NT2/D1 (cell line): ENCODE data around the gene MSH5.

ENCODE experiments used
- SUZ12 ChIP-seq: IDR thresholded peaks from 2 replicates; pipeline ENCODE4 v1.6.1; 2011; ENCODE audit not compliant: insufficient read length, insufficient read depth; ENCODE audit errors: extremely low read depth
- YY1 ChIP-seq: IDR thresholded peaks from 2 replicates; pipeline ENCODE4 v1.6.1; 2011; ENCODE audit not compliant: insufficient read length, insufficient read depth

- TF ChIP-seq SUZ12, result no peak
- TF ChIP-seq YY1, result no peak
These were observed 24.5 kb upstream of the MSH5 start, which contains the start of gene LY6G6D for GRCh38 chr6:31715022-31715958.
